ENCODE results near the gene TUBB4B.

DNA sequence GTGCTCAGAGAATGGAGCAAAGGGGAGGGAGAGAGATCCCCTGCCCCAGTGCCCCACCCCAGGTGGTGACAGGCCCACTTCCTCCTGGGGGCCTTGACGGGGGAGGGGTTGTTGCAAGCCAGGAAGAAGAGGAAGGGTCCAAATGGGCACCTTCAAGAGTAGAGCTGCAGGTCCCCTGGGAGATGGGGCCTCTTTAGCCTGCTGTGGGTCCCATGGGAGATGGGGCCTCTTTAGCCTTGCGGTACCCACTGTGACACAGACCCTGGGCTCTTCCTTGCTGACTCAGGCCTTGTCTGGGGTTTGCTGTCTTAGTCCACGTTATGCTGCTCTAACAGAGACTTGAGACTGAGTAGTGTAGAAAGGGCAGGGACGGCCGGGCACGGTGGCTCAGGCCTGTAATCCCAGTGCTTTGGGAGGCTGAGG, 26.9 kb downstream of the TUBB4B start:
- TF ChIP-seq CTCF (conservative IDR thresholded peaks at IDR 0.05; ENCODE audit: low read length) (no peak), EZH2phosphoT487 (IDR thresholded peaks at IDR 0.05; ENCODE audit: borderline replicate concordance, low read depth, low read length) (no peak)

Data from OCI-LY7 (cell line).